ENCODE measurements around the gene SCNN1A.

GRCh38 chr12:6382371-6382770 is 7.0 kb upstream of the SCNN1A start:
- TF ChIP-seq CTCF (IDR thresholded peaks at IDR 0.05) (no peak), EZH2 (IDR thresholded peaks at IDR 0.05; ENCODE audit: borderline replicate concordance, insufficient read depth, low read depth, low read length, poor library complexity, severe bottlenecking) (no peak)

All from B cell (primary cell).